Ureter (tissue), 1 donor: ENCODE results near the gene CLDN25. TPM values are rescaled to one million over a fixed set of nuclear protein-coding genes. Genes with fewer than 3 reads are reported as not detected.

Experiments used
- DNase-seq: peaks from one replicate; pipeline ENCODE4 v3.0.0-alpha.2; 2020; ENCODE audit warnings: low spot score
- total RNA-seq: library from RNA; stranded (reverse); gene quantifications from one replicate; pipeline ENCODE4 v1.2.4, GENCODE V29; 2023
- donor health status: DM: yes; HTN: yes; CAD: no.

Gene CLDN25
- total RNA-seq, 1 donor from 2014 or later, result not detected

GRCh38 chr11:113808931-113809330 lies 29.3 kb downstream of the CLDN25 start:
- DNase-seq, result no peak

GRCh38 chr11:113814181-113814580 lies 34.6 kb downstream of the CLDN25 start:
- DNase-seq, result no peak

- no peak for DNase-seq
Measured at GRCh38 chr11:113817162-113817561, 37.6 kb downstream of the CLDN25 start.

- no peak for DNase-seq
Measured at GRCh38 chr11:113817626-113818025, 38.0 kb downstream of the CLDN25 start.

GRCh38 chr11:113818426-113818825 lies 38.8 kb downstream of the CLDN25 start:
- no peak for DNase-seq

GRCh38 chr11:113827477-113827876 lies 47.9 kb downstream of the CLDN25 start:
- no peak for DNase-seq

- DNase-seq, result no peak
Measured at GRCh38 chr11:113828191-113828590, 48.6 kb downstream of the CLDN25 start.

GRCh38 chr11:113829751-113830150 lies 50.2 kb downstream of the CLDN25 start:
- no peak for DNase-seq

Other genes with a start within 250 kb of the CLDN25 start
- gene TMPRSS5, start 73.5 kb upstream of the CLDN25 start, total RNA-seq, result 1.5 TPM
- 15.1 TPM for gene ZW10, start 6.1 kb upstream of the CLDN25 start, total RNA-seq
- gene USP28, start 95.8 kb downstream of the CLDN25 start, total RNA-seq, result 28.7 TPM
- gene HTR3B, start 125.0 kb downstream of the CLDN25 start, total RNA-seq, result not detected
- gene HTR3A, start 195.3 kb downstream of the CLDN25 start, total RNA-seq, result not detected